B cell (primary cell): ENCODE measurements around the gene MS4A5. TPM values are rescaled to one million over a fixed set of nuclear protein-coding genes. Genes with fewer than 3 reads are reported as not detected.
A peak's percentile ranks its signal among the peaks of the same experiment; 100 is the strongest.

Experiments
- ATAC-seq: fragments of 200-7000 bp; cut with Tn5 transposase; one replicate; pipeline ENCODE4 v1.10.0; 2021; ENCODE audit warnings: low read depth, mild to moderate bottlenecking, moderate number of reproducible peaks, moderate library complexity
- CTCF ChIA-PET: fragments of 350-600 bp; sonication (Branson Sonifier 250); formaldehyde crosslinking; loops from one replicate; lab custom pipeline; 2021; ENCODE audit warnings: antibody characterized with exemption, inconsistent platforms; lab: Charles Lee
- POLR2A ChIA-PET: fragments of 350-600 bp; sonication (Branson Sonifier 250); formaldehyde crosslinking; loops from one replicate; lab custom pipeline; 2021; ENCODE audit warnings: antibody characterized with exemption; lab: Charles Lee
- DNase-seq: peaks from one replicate; pipeline ENCODE4 v3.0.0; 2013
- H2AFZ ChIP-seq: 2 replicates; pipeline ENCODE4 v1.6.1; 2012; ENCODE audit warnings: mild to moderate bottlenecking, low read depth, low read length; ENCODE audit not compliant: insufficient read depth, poor library complexity, severe bottlenecking
- H3K27ac ChIP-seq, 2 donors: 1 replicate in 1 of 2; 2 replicates in 1 of 2; pipeline ENCODE4 v1.5.1; 2012 to 2013; ENCODE audit warnings: low read length in 2 of 2, mild to moderate bottlenecking in 2 of 2, moderate library complexity in 1 of 2
- H3K27me3 ChIP-seq, 4 experiments: fragments of 200-600 bp in 1 of 4; sonication (generic) in 1 of 4; replicated peaks in 1 of 4; 1 replicate in 2 of 4; 2 replicates in 2 of 4; pipeline versions ENCODE4 v1.6.1 to v1.7.0; 2013 to 2016; ENCODE audit warnings: low read length in 3 of 4, mild to moderate bottlenecking in 2 of 4, mixed read lengths in 1 of 4, moderate library complexity in 1 of 4; ENCODE audit not compliant: insufficient read depth in 4 of 4, control insufficient read depth in 3 of 4; ENCODE audit errors: control extremely low read depth in 1 of 4
- H3K36me3 ChIP-seq, 2 experiments: replicated peaks in 1 of 2; 1 replicate in 1 of 2; 2 replicates in 1 of 2; pipeline versions ENCODE4 v1.6.1 to v1.7.1; 2013; ENCODE audit warnings: low read length in 1 of 2; ENCODE audit not compliant: insufficient read depth in 2 of 2, control insufficient read depth in 1 of 2; ENCODE audit errors: control extremely low read depth in 1 of 2, extremely low read depth in 1 of 2
- H3K4me1 ChIP-seq, 2 donors: fragments of 200-600 bp in 1 of 2; sonication (generic) in 1 of 2; 1 replicate in 1 of 2; 2 replicates in 1 of 2; pipeline versions ENCODE4 v1.5.1 to v1.6.1; 2013 to 2017; ENCODE audit warnings: low read length in 2 of 2; ENCODE audit not compliant: control insufficient read depth in 2 of 2, insufficient read depth in 2 of 2
- H3K4me2 ChIP-seq: replicated peaks from 2 replicates; pipeline ENCODE3; 2012; ENCODE audit warnings: mild to moderate bottlenecking, low read depth, low read length; ENCODE audit not compliant: poor library complexity, severe bottlenecking
- H3K4me3 ChIP-seq, 5 experiments: fragments of 200-600 bp in 1 of 5; sonication (generic) in 1 of 5; 1 replicate in 3 of 5; 2 replicates in 2 of 5; pipeline versions ENCODE4 v1.5.1 to v1.7.0; 2011 to 2016; ENCODE audit warnings: low read length in 4 of 5, mild to moderate bottlenecking in 4 of 5, low read depth in 2 of 5, control low read depth in 1 of 5, moderate library complexity in 1 of 5; ENCODE audit not compliant: insufficient read depth in 1 of 5; ENCODE audit errors: control extremely low read depth in 1 of 5, extremely low read depth in 1 of 5
- H3K79me2 ChIP-seq: fragments of 200-600 bp; sonication (generic); one replicate; pipeline ENCODE4 v1.6.0; 2016; ENCODE audit warnings: low read length; ENCODE audit not compliant: control insufficient read depth, insufficient read depth
- H3K9ac ChIP-seq: fragments of 200-600 bp; sonication (generic); 2 replicates; pipeline ENCODE4 v1.6.1; 2017; ENCODE audit warnings: mild to moderate bottlenecking, low read length, moderate library complexity
- H3K9me3 ChIP-seq, 3 donors: one replicate each; pipeline versions ENCODE4 v1.6.1 to v1.7.1; 2013; ENCODE audit warnings: low read length in 2 of 3; ENCODE audit not compliant: control insufficient read depth in 2 of 3, insufficient read depth in 1 of 3; ENCODE audit errors: control extremely low read depth in 1 of 3
- H4K20me1 ChIP-seq: 2 replicates; pipeline ENCODE4 v1.6.0; 2012; ENCODE audit warnings: mild to moderate bottlenecking, low read length; ENCODE audit not compliant: insufficient read depth, control insufficient read depth, poor library complexity, severe bottlenecking
- H3K27ac Mint-ChIP-seq: one replicate; pipeline ENCODE4 v1.8.0; 2021; ENCODE audit warnings: mixed read lengths
- H3K27me3 Mint-ChIP-seq: one replicate; pipeline ENCODE4 v1.8.0; 2021; ENCODE audit warnings: mixed read lengths
- H3K4me1 Mint-ChIP-seq: one replicate; pipeline ENCODE4 v1.8.0; 2021; ENCODE audit warnings: mixed read lengths
- H3K4me3 Mint-ChIP-seq: one replicate; pipeline ENCODE4 v1.8.0; 2021; ENCODE audit warnings: mixed read lengths
- H3K9me3 Mint-ChIP-seq: one replicate; pipeline ENCODE4 v1.8.0; 2022; ENCODE audit warnings: mixed read lengths; ENCODE audit not compliant: insufficient read depth
- EZH2 ChIP-seq: IDR thresholded peaks from 2 replicates; pipeline ENCODE4 v1.6.1; 2012; ENCODE audit warnings: borderline replicate concordance, low read depth, mild to moderate bottlenecking, moderate library complexity, low read length; ENCODE audit not compliant: insufficient read depth, poor library complexity, severe bottlenecking
- WGBS: methylation state at CpG from one replicate; pipeline ENCODE4 v1.1.5; 2013; ENCODE audit warnings: missing lambda C conversion rate; ENCODE audit not compliant: insufficient coverage; 5-methylcytosine and 5-hydroxymethylcytosine counted together
- intact Hi-C: fragments of 100-400 bp; cut with micrococcal nuclease; formaldehyde crosslinking; loops from one replicate; pipeline ENCODE4 v1.10.0; 2022
- polyA plus RNA-seq: library from polyadenylated mRNA; depleted of rRNA; stranded (reverse); fragments of >200 nt; gene quantifications from 2 replicates; pipeline ENCODE4 v1.2.3, GENCODE V29; 2012
- total RNA-seq, 2 donors: library from RNA; stranded (reverse); fragments of 120-200 nt in 1 of 2; gene quantifications; 1 replicate in 1 of 2; 2 replicates in 1 of 2; pipeline versions ENCODE4 v1.2.3 to v1.2.4, GENCODE V29; 2013 to 2022
- TF ChIP-seq, protein P1 (sequence below): fragments of 200-600 bp; IDR thresholded peaks from one replicate; pipeline ENCODE4 v1.8.0; 2022; ENCODE audit warnings: antibody characterized with exemption, mild to moderate bottlenecking

Gene MS4A5
- total and polyA plus RNA-seq, 2 donors (not counting 1 experiment from before 2014, with no cell fraction given), result not detected

DNA sequence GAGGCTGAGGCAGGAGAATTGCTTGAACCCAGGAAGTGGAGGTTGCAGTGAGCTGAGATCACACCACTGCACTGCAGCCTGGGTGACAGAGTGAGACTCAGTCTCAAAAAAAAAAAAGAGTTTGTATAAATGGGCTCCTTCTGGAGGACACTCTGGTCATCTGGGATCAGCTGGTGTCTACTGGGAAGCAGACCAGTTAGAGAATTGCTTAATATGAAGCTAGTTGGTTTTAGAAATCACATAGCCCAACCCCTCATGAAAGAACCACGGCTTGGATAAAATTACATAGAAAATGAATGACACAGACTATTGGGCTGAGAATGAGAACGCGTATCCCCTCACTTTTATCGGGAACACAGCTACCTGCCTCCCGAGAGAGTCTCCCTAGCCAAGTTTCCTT, 36.4 kb upstream of the MS4A5 start:
- DNase-seq (no peak), ATAC-seq (no peak)
- Histone ChIP-seq H3K4me2 (no peak overlapping the region), H3K4me3 (no peak overlapping the region), H3K36me3 (peaks cover 3 to 4% of the 10 kb centered on the region in 2 experiments), H3K27me3 (no peaks in the 10 kb centered on the region), H3K4me1 (peaks cover 55 to 60% of the 10 kb centered on the region in 2 donors), H3K9ac (no peak overlapping the region), H3K9me3 (no peaks in the 10 kb centered on the region), H3K79me2 (peaks cover 22% of the 10 kb centered on the region), H2AFZ (no peak overlapping the region), H3K27ac (no peak overlapping the region), H4K20me1 (no peaks in the 10 kb centered on the region)
- H3K27ac Mint-ChIP-seq, result no peak overlapping the region
- H3K4me1 Mint-ChIP-seq, result peaks cover 68% of the 10 kb centered on the region
- ChIA-PET POLR2A (no interaction called here), CTCF (interaction anchor here (1.0 to 1.7 kb wide), 2 partner anchors 12 to 28 kb away, joined by 3 to 7 read pairs; no protein-coding TSS in a partner anchor)
- no peaks in the 10 kb centered on the region for H3K27me3 Mint-ChIP-seq
- H3K9me3 Mint-ChIP-seq, result peaks cover 3% of the 10 kb centered on the region
- TF ChIP-seq, protein P1, sequence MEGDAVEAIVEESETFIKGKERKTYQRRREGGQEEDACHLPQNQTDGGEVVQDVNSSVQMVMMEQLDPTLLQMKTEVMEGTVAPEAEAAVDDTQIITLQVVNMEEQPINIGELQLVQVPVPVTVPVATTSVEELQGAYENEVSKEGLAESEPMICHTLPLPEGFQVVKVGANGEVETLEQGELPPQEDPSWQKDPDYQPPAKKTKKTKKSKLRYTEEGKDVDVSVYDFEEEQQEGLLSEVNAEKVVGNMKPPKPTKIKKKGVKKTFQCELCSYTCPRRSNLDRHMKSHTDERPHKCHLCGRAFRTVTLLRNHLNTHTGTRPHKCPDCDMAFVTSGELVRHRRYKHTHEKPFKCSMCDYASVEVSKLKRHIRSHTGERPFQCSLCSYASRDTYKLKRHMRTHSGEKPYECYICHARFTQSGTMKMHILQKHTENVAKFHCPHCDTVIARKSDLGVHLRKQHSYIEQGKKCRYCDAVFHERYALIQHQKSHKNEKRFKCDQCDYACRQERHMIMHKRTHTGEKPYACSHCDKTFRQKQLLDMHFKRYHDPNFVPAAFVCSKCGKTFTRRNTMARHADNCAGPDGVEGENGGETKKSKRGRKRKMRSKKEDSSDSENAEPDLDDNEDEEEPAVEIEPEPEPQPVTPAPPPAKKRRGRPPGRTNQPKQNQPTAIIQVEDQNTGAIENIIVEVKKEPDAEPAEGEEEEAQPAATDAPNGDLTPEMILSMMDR, result no peak
- no peak for TF ChIP-seq EZH2
- no CpG with 5 or more reads among the region's 5 CpGs for WGBS
- intact Hi-C loops, result no loop called here
- no peak overlapping the region for H3K4me3 Mint-ChIP-seq

DNA sequence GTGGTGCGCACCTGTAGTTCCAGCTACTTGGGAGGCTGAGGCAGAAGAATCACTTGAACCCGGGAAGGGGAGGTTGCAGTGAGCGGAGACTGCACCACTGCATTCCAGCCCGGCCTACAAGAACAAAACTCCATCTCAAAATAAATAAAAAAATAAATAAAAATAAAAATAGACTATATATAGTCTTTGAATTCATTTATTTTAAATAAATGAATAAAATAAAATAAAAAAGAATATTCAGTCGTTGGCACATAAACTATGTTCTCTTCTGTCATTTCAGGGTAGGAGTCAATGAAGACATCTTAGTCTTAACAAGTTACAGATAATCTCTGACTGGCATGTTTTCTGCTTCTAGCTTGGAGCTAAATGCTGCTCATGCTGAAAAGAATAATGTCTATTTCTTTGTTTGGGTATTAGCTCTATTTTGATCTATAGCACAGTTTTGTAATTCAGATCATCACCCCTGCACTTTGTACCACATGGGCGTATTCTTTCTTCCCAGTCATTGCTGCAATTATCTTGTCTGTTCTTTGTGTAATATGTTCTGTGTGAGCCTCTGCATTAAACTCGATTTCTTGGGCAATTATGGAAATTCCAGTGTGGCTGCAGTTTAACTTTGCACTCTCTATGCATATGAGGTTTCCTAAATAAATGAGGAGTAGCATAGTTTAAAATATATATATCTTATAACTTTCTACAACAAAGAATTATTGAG, 34.5 kb upstream of the MS4A5 start:
- H2AFZ ChIP-seq, result no peak overlapping the region
- peaks cover 47 to 54% of the 10 kb centered on the region in 2 donors for H3K4me1 ChIP-seq
- peaks cover 0 to 4% of the 10 kb centered on the region in 2 experiments for H3K36me3 ChIP-seq
- no peak overlapping the region for H3K9ac ChIP-seq
- intact Hi-C loops, result loop anchor here (5.0 kb wide), 1 partner anchor 37 kb away; no protein-coding TSS in a partner anchor
- no peaks in the 10 kb centered on the region for H3K27me3 ChIP-seq
- no peak overlapping the region for H3K27ac ChIP-seq
- CTCF ChIA-PET, result interaction anchor here (1.7 kb wide), 1 partner anchor 31 kb away, joined by 4 read pairs; no protein-coding TSS in a partner anchor
- POLR2A ChIA-PET, result no interaction called here
- Mint-ChIP-seq H3K4me1 (peaks cover 64% of the 10 kb centered on the region), H3K27me3 (no peaks in the 10 kb centered on the region), H3K27ac (peak overlapping the region; percentile 4), H3K4me3 (no peak overlapping the region), H3K9me3 (no peaks in the 10 kb centered on the region)
- H3K9me3 ChIP-seq, result no peaks in the 10 kb centered on the region
- no CpG with 5 or more reads among the region's 7 CpGs for WGBS
- DNase-seq, result no peak
- H3K4me3 ChIP-seq, result no peak overlapping the region
- no peak for ATAC-seq
- H3K79me2 ChIP-seq, result peaks cover 22% of the 10 kb centered on the region
- no peak overlapping the region for H3K4me2 ChIP-seq
- TF ChIP-seq EZH2, result no peak
- TF ChIP-seq, protein P1, result no peak
- no peaks in the 10 kb centered on the region for H4K20me1 ChIP-seq
